Liver (tissue), 9 donors: ENCODE data around the gene GAB2. TPM values are rescaled to one million over a fixed set of nuclear protein-coding genes. Genes with fewer than 3 reads are reported as not detected.

Experiments used
- DNase-seq: peaks from one replicate; pipeline ENCODE4 v3.0.0-alpha.2; 2017; ENCODE audit warnings: low spot score
- H3K27ac ChIP-seq, 2 donors: one replicate each; pipeline ENCODE4 v1.7.0; 2013; ENCODE audit warnings: inconsistent platforms in 2 of 2, low read length in 2 of 2, control low read depth in 1 of 2, low read depth in 1 of 2, mild to moderate bottlenecking in 1 of 2
- H3K27me3 ChIP-seq, 4 donors: one replicate each; pipeline versions ENCODE4 v1.6.1 to v1.7.0; 2013; ENCODE audit warnings: low read length in 3 of 4, inconsistent platforms in 1 of 4, mild to moderate bottlenecking in 1 of 4, moderate library complexity in 1 of 4; ENCODE audit not compliant: control insufficient read depth in 4 of 4, insufficient read depth in 4 of 4
- H3K36me3 ChIP-seq, 4 donors: one replicate each; pipeline versions ENCODE4 v1.6.1 to v1.7.0; 2013; ENCODE audit warnings: low read length in 3 of 4, mild to moderate bottlenecking in 3 of 4, low read depth in 1 of 4, moderate library complexity in 1 of 4; ENCODE audit not compliant: control insufficient read depth in 4 of 4, insufficient read depth in 3 of 4
- H3K4me1 ChIP-seq, 4 donors: one replicate each; pipeline versions ENCODE4 v1.6.1 to v1.7.0; 2013; ENCODE audit warnings: low read length in 3 of 4, mild to moderate bottlenecking in 3 of 4, moderate library complexity in 1 of 4; ENCODE audit not compliant: control insufficient read depth in 4 of 4, insufficient read depth in 4 of 4
- H3K4me3 ChIP-seq, 3 donors: one replicate each; pipeline versions ENCODE4 v1.6.1 to v1.7.0; 2013; ENCODE audit warnings: low read length in 3 of 3, control low read depth in 1 of 3, low read depth in 1 of 3, mild to moderate bottlenecking in 1 of 3
- H3K9ac ChIP-seq, 2 donors: one replicate each; pipeline ENCODE4 v1.7.0; 2013; ENCODE audit warnings: low read length in 2 of 2, mild to moderate bottlenecking in 2 of 2, moderate library complexity in 2 of 2, control low read depth in 1 of 2, low read depth in 1 of 2
- H3K9me3 ChIP-seq, 4 donors: one replicate each; pipeline versions ENCODE4 v1.6.1 to v1.7.0; 2013; ENCODE audit warnings: low read length in 3 of 4; ENCODE audit not compliant: control insufficient read depth in 4 of 4
- ATF3 ChIP-seq: IDR thresholded peaks from 2 replicates; pipeline ENCODE4 v1.6.1; 2016; ENCODE audit warnings: antibody characterized with exemption
- CTCF ChIP-seq: fragments of 150-350 bp; IDR thresholded peaks from 2 replicates; pipeline ENCODE4 v1.5.1; 2017; ENCODE audit warnings: improper control_type of control experiment, low read depth, low read length; ENCODE audit not compliant: missing input control
- EGR1 ChIP-seq, 2 donors: IDR thresholded peaks; 2 replicates each; pipeline ENCODE4 v1.6.1; 2016 to 2018; ENCODE audit warnings: antibody characterized with exemption in 2 of 2, low read depth in 2 of 2
- FOXA1 ChIP-seq: IDR thresholded peaks from 2 replicates; pipeline ENCODE4 v1.6.1; 2016; ENCODE audit warnings: antibody characterized with exemption
- FOXA2 ChIP-seq: IDR thresholded peaks from 2 replicates; pipeline ENCODE4 v1.6.1; 2016; ENCODE audit warnings: antibody characterized with exemption
- GABPA ChIP-seq, 2 donors: IDR thresholded peaks in 1 of 2; conservative IDR thresholded peaks in 1 of 2; 2 replicates each; pipeline ENCODE4 v1.6.1; 2016; ENCODE audit warnings: antibody characterized with exemption in 2 of 2, mild to moderate bottlenecking in 1 of 2, moderate library complexity in 1 of 2
- HNF4A ChIP-seq, 2 donors: conservative IDR thresholded peaks; 2 replicates each; pipeline ENCODE4 v1.6.1; 2016; ENCODE audit warnings: antibody characterized with exemption in 2 of 2, mild to moderate bottlenecking in 2 of 2
- HNF4G ChIP-seq: IDR thresholded peaks from 2 replicates; pipeline ENCODE4 v1.6.1; 2016; ENCODE audit warnings: antibody characterized with exemption
- JUND ChIP-seq, 2 donors: IDR thresholded peaks; 2 replicates each; pipeline ENCODE4 v1.6.1; 2016; ENCODE audit warnings: antibody characterized with exemption in 2 of 2
- MAX ChIP-seq: IDR thresholded peaks from 2 replicates; pipeline ENCODE4 v1.6.1; 2016; ENCODE audit warnings: antibody characterized with exemption
- NR2F2 ChIP-seq: IDR thresholded peaks from 2 replicates; pipeline ENCODE4 v1.6.1; 2016; ENCODE audit warnings: antibody characterized with exemption
- RAD21 ChIP-seq, 2 donors: IDR thresholded peaks; 2 replicates each; pipeline ENCODE4 v1.6.1; 2016; ENCODE audit warnings: antibody characterized with exemption in 2 of 2, mild to moderate bottlenecking in 2 of 2
- REST ChIP-seq: IDR thresholded peaks from 2 replicates; pipeline ENCODE4 v1.6.1; 2016; ENCODE audit warnings: antibody characterized with exemption, mild to moderate bottlenecking
- RXRA ChIP-seq, 2 donors: IDR thresholded peaks; 2 replicates each; pipeline ENCODE4 v1.6.1; 2017 to 2018; ENCODE audit warnings: antibody characterized with exemption in 2 of 2, mild to moderate bottlenecking in 1 of 2
- SP1 ChIP-seq: IDR thresholded peaks from 2 replicates; pipeline ENCODE4 v1.6.1; 2018; ENCODE audit warnings: antibody characterized with exemption, mild to moderate bottlenecking
- TAF1 ChIP-seq: conservative IDR thresholded peaks from 2 replicates; pipeline ENCODE4 v1.6.1; 2016; ENCODE audit warnings: antibody characterized with exemption, mild to moderate bottlenecking
- YY1 ChIP-seq: IDR thresholded peaks from 2 replicates; pipeline ENCODE4 v1.6.1; 2016; ENCODE audit warnings: antibody characterized with exemption, mild to moderate bottlenecking
- WGBS: extraction: QIAGEN DNeasy Blood & Tissue Kit; methylation state at CpG from one replicate; pipeline ENCODE4 v1.1.7; 2013; 5-methylcytosine and 5-hydroxymethylcytosine counted together
- polyA plus RNA-seq, 2 donors: library from polyadenylated mRNA; stranded (reverse) in 1 of 2; unstranded in 1 of 2; fragments of 200-250 nt in 1 of 2; fragments of >200 nt in 1 of 2; fragmentation: Nextera tagmentation in 1 of 2; extraction: Ambion mirVana in 1 of 2; gene quantifications; one replicate each; pipeline versions ENCODE4 v1.2.1 to v1.2.3, GENCODE V29; 2013 to 2015
- total RNA-seq, 2 donors: library from RNA; depleted of rRNA; stranded (reverse); fragments of >200 nt; gene quantifications; one replicate each; pipeline ENCODE4 v1.2.3, GENCODE V29; 2014
- TF ChIP-seq, protein P1 (sequence below): IDR thresholded peaks from 2 replicates; pipeline ENCODE4 v1.6.1; 2016; ENCODE audit warnings: antibody characterized with exemption
- donor health status: healthy.
- donor health status: healthy.
- donor health status: healthy.
- donor health status: healthy.
- donor health status: healthy.

GAB2 gene
- total and polyA plus RNA-seq, 4 donors = 1.3 to 3.6 (median 2.5) TPM

DNA sequence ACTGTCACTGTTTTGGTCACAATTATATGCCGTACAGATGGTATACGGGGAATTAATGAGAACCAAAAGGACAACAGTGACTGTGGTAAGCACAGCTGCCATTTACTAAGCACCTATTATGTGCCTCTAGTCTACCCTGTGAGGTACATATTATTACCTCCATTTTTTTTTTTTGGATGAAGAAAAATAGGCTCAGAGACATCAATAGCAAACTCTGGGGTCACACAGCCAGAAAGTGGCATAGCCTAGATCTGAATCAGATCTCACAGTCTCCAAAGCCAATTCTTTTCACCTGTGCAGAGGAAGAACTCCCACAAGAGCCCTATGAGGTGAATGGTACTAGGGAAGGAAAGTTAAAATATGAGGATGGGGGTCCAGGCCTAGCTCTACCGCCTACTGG, 160.0 kb downstream of the GAB2 start:
- no peaks in the 10 kb centered on the region for H3K36me3 ChIP-seq
- TF ChIP-seq JUND (IDR thresholded peaks at IDR 0.05) (no peak), ATF3 (no peak), RXRA (IDR thresholded peaks at IDR 0.05) (no peak), REST (no peak), MAX (no peak), RAD21 (IDR thresholded peaks at IDR 0.05) (no peak), GABPA (IDR thresholded peaks at IDR 0.05 in 1 of 2, conservative IDR thresholded peaks at IDR 0.05 in 1 of 2) (no peak), FOXA1 (no peak), TAF1 (no peak), HNF4A (conservative IDR thresholded peaks at IDR 0.05) (no peak), FOXA2 (no peak), SP1 (no peak), NR2F2 (no peak), YY1 (no peak), CTCF (no peak), HNF4G (no peak), EGR1 (IDR thresholded peaks at IDR 0.05; ENCODE audit: low read depth in 2 of 2) (no peak)
- TF ChIP-seq, protein P1, sequence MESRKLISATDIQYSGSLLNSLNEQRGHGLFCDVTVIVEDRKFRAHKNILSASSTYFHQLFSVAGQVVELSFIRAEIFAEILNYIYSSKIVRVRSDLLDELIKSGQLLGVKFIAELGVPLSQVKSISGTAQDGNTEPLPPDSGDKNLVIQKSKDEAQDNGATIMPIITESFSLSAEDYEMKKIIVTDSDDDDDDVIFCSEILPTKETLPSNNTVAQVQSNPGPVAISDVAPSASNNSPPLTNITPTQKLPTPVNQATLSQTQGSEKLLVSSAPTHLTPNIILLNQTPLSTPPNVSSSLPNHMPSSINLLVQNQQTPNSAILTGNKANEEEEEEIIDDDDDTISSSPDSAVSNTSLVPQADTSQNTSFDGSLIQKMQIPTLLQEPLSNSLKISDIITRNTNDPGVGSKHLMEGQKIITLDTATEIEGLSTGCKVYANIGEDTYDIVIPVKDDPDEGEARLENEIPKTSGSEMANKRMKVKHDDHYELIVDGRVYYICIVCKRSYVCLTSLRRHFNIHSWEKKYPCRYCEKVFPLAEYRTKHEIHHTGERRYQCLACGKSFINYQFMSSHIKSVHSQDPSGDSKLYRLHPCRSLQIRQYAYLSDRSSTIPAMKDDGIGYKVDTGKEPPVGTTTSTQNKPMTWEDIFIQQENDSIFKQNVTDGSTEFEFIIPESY = no peak
- no peaks in the 10 kb centered on the region for H3K27me3 ChIP-seq
- no peak for DNase-seq
- H3K9me3 ChIP-seq = no peaks in the 10 kb centered on the region
- H3K9ac ChIP-seq = no peak overlapping the region
- peaks cover 0 to 15% (median 7%) of the 10 kb centered on the region in 4 donors for H3K4me1 ChIP-seq
- H3K4me3 ChIP-seq = no peak overlapping the region
- 98% methylated on average over 3 of the region's 3 CpGs for WGBS
- no peak overlapping the region for H3K27ac ChIP-seq
